Bronchial epithelial cell (primary cell): Measurements from ENCODE around the gene CIZ1. TPM values are rescaled to one million over a fixed set of nuclear protein-coding genes. Genes with fewer than 3 reads are reported as not detected.
"Not testable (repeated sequence)": the region's sequence is repeated elsewhere in the genome, so short reads cannot be mapped to it uniquely, and the experiment has no call there.

ENCODE experiments used
- DNase-seq: peaks from one replicate; pipeline ENCODE4 v3.0.0-alpha.2; 2010; ENCODE audit warnings: low read depth
- FAIRE-seq: peaks from 2 replicates; lab custom pipeline; 2011; peaks lifted over from hg19 to GRCh38; lab: Jason Lieb, UNC
- H3K27me3 ChIP-seq: 2 replicates; pipeline ENCODE4 v1.5.1; 2011; ENCODE audit warnings: low read length; ENCODE audit not compliant: control insufficient read depth, insufficient read depth
- H3K36me3 ChIP-seq: 2 replicates; pipeline ENCODE4 v1.5.1; 2011; ENCODE audit warnings: low read length; ENCODE audit not compliant: control insufficient read depth, insufficient read depth
- H3K4me3 ChIP-seq: 2 replicates; pipeline ENCODE4 v1.5.1; 2011; ENCODE audit warnings: mild to moderate bottlenecking, low read depth, low read length, control low read depth
- CTCF ChIP-seq: IDR thresholded peaks from 2 replicates; pipeline ENCODE4 v1.5.1; 2011; ENCODE audit warnings: mild to moderate bottlenecking, moderate library complexity, low read length, control low read depth, inconsistent platforms; ENCODE audit not compliant: insufficient read depth, severe bottlenecking
- total RNA-seq: library from RNA; depleted of rRNA; stranded (reverse); fragments of >200 nt; gene quantifications from 2 replicates; pipeline ENCODE4 v1.2.1, GENCODE V29; 2014

CIZ1 gene
- total RNA-seq, 1 donor from 2014 or later = 15.0 TPM

GRCh38 chr9:128131346-128131745 is 60.0 kb downstream of the CIZ1 start:
- H3K4me3 ChIP-seq, H3K36me3 ChIP-seq, H3K27me3 ChIP-seq, DNase-seq: not testable (repeated sequence)
- peak; percentile 86 for FAIRE-seq

- DNase-seq, H3K36me3 ChIP-seq, H3K4me3 ChIP-seq, H3K27me3 ChIP-seq: not testable (repeated sequence)
- FAIRE-seq = peak; percentile 28
Measured at GRCh38 chr9:128130651-128131050, 60.7 kb downstream of the CIZ1 start.

- DNase-seq, H3K36me3 ChIP-seq, H3K4me3 ChIP-seq, FAIRE-seq, H3K27me3 ChIP-seq: not testable (repeated sequence)
Measured at GRCh38 chr9:128129976-128130590, 61.3 kb downstream of the CIZ1 start.

GRCh38 chr9:128128836-128129590 is 62.4 kb downstream of the CIZ1 start:
- FAIRE-seq = no peak
- no peak for DNase-seq
- no peak for TF ChIP-seq CTCF
- peaks cover 5% of the 10 kb centered on the region for H3K27me3 ChIP-seq
- peak overlapping the region; percentile 98 for H3K4me3 ChIP-seq
- H3K36me3 ChIP-seq = peaks cover 6% of the 10 kb centered on the region

- TF ChIP-seq CTCF = no peak
- peaks cover 10% of the 10 kb centered on the region for H3K36me3 ChIP-seq
- peaks cover 5% of the 10 kb centered on the region for H3K27me3 ChIP-seq
- DNase-seq = peak; percentile 79
- no peak for FAIRE-seq
- H3K4me3 ChIP-seq = peak overlapping the region; percentile 98
Measured at GRCh38 chr9:128127990-128128835, 63.2 kb downstream of the CIZ1 start.

- Histone ChIP-seq H3K27me3 (peaks cover 5% of the 10 kb centered on the region), H3K36me3 (peaks cover 12% of the 10 kb centered on the region), H3K4me3 (peak within 1 kb of the TSS; percentile 98)
- no peak for TF ChIP-seq CTCF
- peak; percentile 50 for DNase-seq
- FAIRE-seq = no peak
Measured at GRCh38 chr9:128127568-128127989, 63.8 kb downstream of the CIZ1 start, which contains the start of gene PTGES2. TSS of gene PTGES2 (minus strand) at chr9:128127729. CDS start at chr9:128127717, 12 bp downstream.
